K562 (cell line): ENCODE results near the gene KIAA0825. TPM values are rescaled to one million over a fixed set of nuclear protein-coding genes. Genes with fewer than 3 reads are reported as not detected.

Source experiments
- CCNT2 ChIP-seq: IDR thresholded peaks from 2 replicates; pipeline ENCODE4 v1.6.1; 2011; ENCODE audit warnings: borderline replicate concordance, low read depth, mild to moderate bottlenecking, moderate library complexity, mixed read lengths, low read length; ENCODE audit not compliant: insufficient read length; ENCODE audit errors: extremely low read depth
- ELF1 ChIP-seq: fragments of 200-800 bp; sonication (Bioruptor generic); IDR thresholded peaks from 2 replicates; pipeline ENCODE4 v1.6.1; 2016; ENCODE audit warnings: missing genetic modification characterization, missing compliant biosample characterization
- MXI1 ChIP-seq: IDR thresholded peaks from 2 replicates; pipeline ENCODE4 v1.6.1; 2011; ENCODE audit warnings: low read depth, mild to moderate bottlenecking, improper control_type of control experiment, low read length
- NR2C1 ChIP-seq, 2 experiments: fragments of 450-650 bp; IDR thresholded peaks; 2 replicates each; pipeline ENCODE4 v1.6.1; 2017; ENCODE audit warnings: mild to moderate bottlenecking in 2 of 2, antibody characterized with exemption in 1 of 2, inconsistent platforms in 1 of 2, missing compliant biosample characterization in 1 of 2, missing genetic modification characterization in 1 of 2
- polyA plus RNA-seq, 8 experiments: library from polyadenylated mRNA; depleted of rRNA in 4 of 8; stranded (reverse) in 5 of 8; unstranded in 3 of 8; fragments of >200 nt; fragmentation: Nextera tagmentation in 2 of 8; fragmentation: Illumina TruSeq in 1 of 8; extraction: Ambion mirVana in 2 of 8; extraction: Trizol in 1 of 8; gene quantifications; 2 replicates each; pipeline versions ENCODE4 v1.2.1 to v1.2.3, GENCODE V29; 2011 to 2014; ENCODE audit warnings: inconsistent platforms in 1 of 8, missing spikeins in 1 of 8
- total RNA-seq, 7 experiments: library from RNA; depleted of rRNA in 6 of 7; stranded (reverse); fragments of >200 nt in 6 of 7; fragmentation: Illumina TruSeq in 2 of 7; extraction: Trizol in 2 of 7; gene quantifications; 2 replicates each; pipeline versions ENCODE4 v1.2.1 to v1.2.3, GENCODE V29; 2011 to 2021; ENCODE audit warnings: low replicate concordance in 1 of 7
- TF ChIP-seq, protein P1 (sequence below), 2 experiments: fragments of 450-650 bp; formaldehyde crosslinking in 1 of 2; IDR thresholded peaks; 2 replicates each; pipeline versions ENCODE4 v1.4.0 to v1.6.1; 2014 to 2020; ENCODE audit warnings: mild to moderate bottlenecking in 2 of 2, borderline replicate concordance in 1 of 2, low read depth in 1 of 2
- TF ChIP-seq, protein P2 (sequence below): fragments of 250-450 bp; sonication (Bioruptor Pico); IDR thresholded peaks from 2 replicates; pipeline ENCODE4 v1.4.0; 2020; ENCODE audit warnings: mild to moderate bottlenecking
- TF ChIP-seq, protein P3 (sequence below): fragments of 250-450 bp; sonication (Bioruptor Pico); IDR thresholded peaks from 2 replicates; pipeline ENCODE4 v1.4.0; 2020; ENCODE audit warnings: mild to moderate bottlenecking, moderate library complexity, borderline replicate concordance
- TF ChIP-seq, protein P4 (sequence below): fragments of 250-450 bp; sonication (Bioruptor Pico); IDR thresholded peaks from 2 replicates; pipeline ENCODE4 v1.5.1; 2021; ENCODE audit warnings: mild to moderate bottlenecking

The KIAA0825 gene
- total and polyA plus RNA-seq, 9 of the 15 experiments (the other 6 are each of a cell fraction or from before 2014, with no cell fraction given), result 0.05 to 0.36 (median 0.16) TPM; not detected in 1

DNA sequence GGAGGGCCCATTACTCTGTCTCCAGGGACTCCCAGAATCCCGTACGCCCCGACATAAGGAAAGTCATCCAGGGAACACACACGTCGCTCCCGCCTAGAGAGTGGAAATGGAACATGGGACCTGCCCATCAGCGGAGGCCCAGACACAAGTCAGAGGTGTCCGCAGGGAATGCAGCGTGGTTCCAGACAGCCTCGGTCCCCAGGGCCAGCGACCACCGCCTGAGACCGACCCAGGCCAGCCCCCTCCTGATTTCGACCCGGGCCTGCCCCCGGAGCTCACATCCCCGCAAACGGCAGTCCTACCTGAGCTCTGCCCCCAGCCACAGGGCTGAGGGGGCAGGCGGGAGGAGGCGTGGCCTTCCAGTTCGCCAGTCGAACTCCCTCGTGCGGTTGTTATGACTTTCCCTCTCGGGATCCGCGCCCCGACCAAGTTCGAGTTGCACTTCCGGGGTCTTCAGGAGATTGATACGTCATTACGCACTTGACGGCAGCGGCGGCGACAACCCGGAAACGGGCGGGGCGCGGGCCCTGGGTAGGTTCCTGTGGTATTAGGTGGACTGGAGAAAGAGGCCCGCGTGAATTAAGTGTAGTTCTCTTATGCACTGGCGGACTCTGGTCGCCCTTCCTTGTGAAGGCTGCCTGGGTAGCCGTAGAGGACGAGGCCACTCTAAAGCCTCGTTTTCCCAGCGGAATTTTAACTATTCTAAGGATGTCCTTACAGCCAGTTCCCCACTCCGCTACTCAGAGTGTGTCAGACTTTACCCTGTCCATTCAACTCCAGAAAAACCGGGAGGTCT is 507.0 kb downstream of the KIAA0825 start (continued):
- TF ChIP-seq, protein P1, sequence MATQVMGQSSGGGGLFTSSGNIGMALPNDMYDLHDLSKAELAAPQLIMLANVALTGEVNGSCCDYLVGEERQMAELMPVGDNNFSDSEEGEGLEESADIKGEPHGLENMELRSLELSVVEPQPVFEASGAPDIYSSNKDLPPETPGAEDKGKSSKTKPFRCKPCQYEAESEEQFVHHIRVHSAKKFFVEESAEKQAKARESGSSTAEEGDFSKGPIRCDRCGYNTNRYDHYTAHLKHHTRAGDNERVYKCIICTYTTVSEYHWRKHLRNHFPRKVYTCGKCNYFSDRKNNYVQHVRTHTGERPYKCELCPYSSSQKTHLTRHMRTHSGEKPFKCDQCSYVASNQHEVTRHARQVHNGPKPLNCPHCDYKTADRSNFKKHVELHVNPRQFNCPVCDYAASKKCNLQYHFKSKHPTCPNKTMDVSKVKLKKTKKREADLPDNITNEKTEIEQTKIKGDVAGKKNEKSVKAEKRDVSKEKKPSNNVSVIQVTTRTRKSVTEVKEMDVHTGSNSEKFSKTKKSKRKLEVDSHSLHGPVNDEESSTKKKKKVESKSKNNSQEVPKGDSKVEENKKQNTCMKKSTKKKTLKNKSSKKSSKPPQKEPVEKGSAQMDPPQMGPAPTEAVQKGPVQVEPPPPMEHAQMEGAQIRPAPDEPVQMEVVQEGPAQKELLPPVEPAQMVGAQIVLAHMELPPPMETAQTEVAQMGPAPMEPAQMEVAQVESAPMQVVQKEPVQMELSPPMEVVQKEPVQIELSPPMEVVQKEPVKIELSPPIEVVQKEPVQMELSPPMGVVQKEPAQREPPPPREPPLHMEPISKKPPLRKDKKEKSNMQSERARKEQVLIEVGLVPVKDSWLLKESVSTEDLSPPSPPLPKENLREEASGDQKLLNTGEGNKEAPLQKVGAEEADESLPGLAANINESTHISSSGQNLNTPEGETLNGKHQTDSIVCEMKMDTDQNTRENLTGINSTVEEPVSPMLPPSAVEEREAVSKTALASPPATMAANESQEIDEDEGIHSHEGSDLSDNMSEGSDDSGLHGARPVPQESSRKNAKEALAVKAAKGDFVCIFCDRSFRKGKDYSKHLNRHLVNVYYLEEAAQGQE (IDR thresholded peaks at IDR 0.05; ENCODE audit: borderline replicate concordance), result no peak
- TF ChIP-seq, protein P1 (CRISPR knock-in tag; IDR thresholded peaks at IDR 0.05; ENCODE audit: low read depth), result 0 out of 2 replicates have a peak, but pooled peaks have one; percentile 61
- TF ChIP-seq ELF1 (tag) (peak; percentile 100), CCNT2 (peak; percentile 44), NR2C1 (IDR thresholded peaks at IDR 0.05) (peak; percentile 94), NR2C1 (tag; IDR thresholded peaks at IDR 0.05) (peak; percentile 95), MXI1 (peak; percentile 29; the same call in 1 of the 2 replicates)
- TF ChIP-seq, protein P2, sequence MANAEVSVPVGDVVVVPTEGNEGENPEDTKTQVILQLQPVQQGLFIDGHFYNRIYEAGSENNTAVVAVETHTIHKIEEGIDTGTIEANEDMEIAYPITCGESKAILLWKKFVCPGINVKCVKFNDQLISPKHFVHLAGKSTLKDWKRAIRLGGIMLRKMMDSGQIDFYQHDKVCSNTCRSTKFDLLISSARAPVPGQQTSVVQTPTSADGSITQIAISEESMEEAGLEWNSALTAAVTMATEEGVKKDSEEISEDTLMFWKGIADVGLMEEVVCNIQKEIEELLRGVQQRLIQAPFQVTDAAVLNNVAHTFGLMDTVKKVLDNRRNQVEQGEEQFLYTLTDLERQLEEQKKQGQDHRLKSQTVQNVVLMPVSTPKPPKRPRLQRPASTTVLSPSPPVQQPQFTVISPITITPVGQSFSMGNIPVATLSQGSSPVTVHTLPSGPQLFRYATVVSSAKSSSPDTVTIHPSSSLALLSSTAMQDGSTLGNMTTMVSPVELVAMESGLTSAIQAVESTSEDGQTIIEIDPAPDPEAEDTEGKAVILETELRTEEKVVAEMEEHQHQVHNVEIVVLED (CRISPR knock-in tag), result peak; percentile 97
- TF ChIP-seq, protein P3, sequence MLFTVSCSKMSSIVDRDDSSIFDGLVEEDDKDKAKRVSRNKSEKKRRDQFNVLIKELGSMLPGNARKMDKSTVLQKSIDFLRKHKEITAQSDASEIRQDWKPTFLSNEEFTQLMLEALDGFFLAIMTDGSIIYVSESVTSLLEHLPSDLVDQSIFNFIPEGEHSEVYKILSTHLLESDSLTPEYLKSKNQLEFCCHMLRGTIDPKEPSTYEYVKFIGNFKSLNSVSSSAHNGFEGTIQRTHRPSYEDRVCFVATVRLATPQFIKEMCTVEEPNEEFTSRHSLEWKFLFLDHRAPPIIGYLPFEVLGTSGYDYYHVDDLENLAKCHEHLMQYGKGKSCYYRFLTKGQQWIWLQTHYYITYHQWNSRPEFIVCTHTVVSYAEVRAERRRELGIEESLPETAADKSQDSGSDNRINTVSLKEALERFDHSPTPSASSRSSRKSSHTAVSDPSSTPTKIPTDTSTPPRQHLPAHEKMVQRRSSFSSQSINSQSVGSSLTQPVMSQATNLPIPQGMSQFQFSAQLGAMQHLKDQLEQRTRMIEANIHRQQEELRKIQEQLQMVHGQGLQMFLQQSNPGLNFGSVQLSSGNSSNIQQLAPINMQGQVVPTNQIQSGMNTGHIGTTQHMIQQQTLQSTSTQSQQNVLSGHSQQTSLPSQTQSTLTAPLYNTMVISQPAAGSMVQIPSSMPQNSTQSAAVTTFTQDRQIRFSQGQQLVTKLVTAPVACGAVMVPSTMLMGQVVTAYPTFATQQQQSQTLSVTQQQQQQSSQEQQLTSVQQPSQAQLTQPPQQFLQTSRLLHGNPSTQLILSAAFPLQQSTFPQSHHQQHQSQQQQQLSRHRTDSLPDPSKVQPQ (CRISPR knock-in tag), result no peak
- TF ChIP-seq, protein P4, sequence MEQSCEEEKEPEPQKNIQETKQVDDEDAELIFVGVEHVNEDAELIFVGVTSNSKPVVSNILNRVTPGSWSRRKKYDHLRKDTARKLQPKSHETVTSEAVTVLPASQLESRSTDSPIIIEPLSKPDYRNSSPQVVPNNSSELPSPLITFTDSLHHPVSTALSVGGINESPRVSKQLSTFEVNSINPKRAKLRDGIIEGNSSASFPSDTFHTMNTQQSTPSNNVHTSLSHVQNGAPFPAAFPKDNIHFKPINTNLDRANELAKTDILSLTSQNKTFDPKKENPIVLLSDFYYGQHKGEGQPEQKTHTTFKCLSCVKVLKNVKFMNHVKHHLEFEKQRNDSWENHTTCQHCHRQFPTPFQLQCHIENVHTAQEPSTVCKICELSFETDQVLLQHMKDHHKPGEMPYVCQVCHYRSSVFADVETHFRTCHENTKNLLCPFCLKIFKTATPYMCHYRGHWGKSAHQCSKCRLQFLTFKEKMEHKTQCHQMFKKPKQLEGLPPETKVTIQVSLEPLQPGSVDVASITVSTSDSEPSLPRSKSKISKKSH, result no peak
